ENCODE measurements around the gene CLIC4. TPM values are rescaled to one million over a fixed set of nuclear protein-coding genes. Genes with fewer than 3 reads are reported as not detected.

CLIC4 gene
- total RNA-seq, 1 experiment from 2014 or later = 62.7 TPM

GRCh38 chr1:24865168-24865567 is 119.9 kb downstream of the CLIC4 start:
- no peak for TF ChIP-seq CTCF (IDR thresholded peaks at IDR 0.05; ENCODE audit: unreplicated experiment)
- H3K4me1 Mint-ChIP-seq (ENCODE audit: low read depth, unreplicated experiment) = peaks cover 18% of the 10 kb centered on the region
- BruUV-seq (replicated peaks) = no TSS peak
- no peak overlapping the region for H3K4me3 Mint-ChIP-seq (ENCODE audit: low read depth, unreplicated experiment)
- DNase-seq = no peak
- intact Hi-C loops (cut with micrococcal nuclease; ENCODE audit: unreplicated experiment) = no loop called here
- peaks cover 15% of the 10 kb centered on the region for H3K27me3 Mint-ChIP-seq (ENCODE audit: unreplicated experiment)
- H3K27ac Mint-ChIP-seq (ENCODE audit: unreplicated experiment) = no peak overlapping the region
- no peaks in the 10 kb centered on the region for H3K36me3 Mint-ChIP-seq (ENCODE audit: insufficient read depth, unreplicated experiment)
- H3K9me3 Mint-ChIP-seq (ENCODE audit: low read depth, unreplicated experiment) = no peaks in the 10 kb centered on the region
- CTCF ChIA-PET = interaction anchor here (0.7 kb wide), 1 partner anchor 314 kb away, joined by 3 read pairs; no protein-coding TSS in a partner anchor

GRCh38 chr1:24865587-24865986 is 120.3 kb downstream of the CLIC4 start:
- H3K27me3 Mint-ChIP-seq (ENCODE audit: unreplicated experiment) = peaks cover 15% of the 10 kb centered on the region
- H3K9me3 Mint-ChIP-seq (ENCODE audit: low read depth, unreplicated experiment) = no peaks in the 10 kb centered on the region
- intact Hi-C loops (cut with micrococcal nuclease; ENCODE audit: unreplicated experiment) = no loop called here
- H3K36me3 Mint-ChIP-seq (ENCODE audit: insufficient read depth, unreplicated experiment) = no peaks in the 10 kb centered on the region
- no peak overlapping the region for H3K4me3 Mint-ChIP-seq (ENCODE audit: low read depth, unreplicated experiment)
- H3K4me1 Mint-ChIP-seq (ENCODE audit: low read depth, unreplicated experiment) = peaks cover 18% of the 10 kb centered on the region
- no TSS peak for BruUV-seq (replicated peaks)
- no peak for DNase-seq
- no peak for TF ChIP-seq CTCF (IDR thresholded peaks at IDR 0.05; ENCODE audit: unreplicated experiment)
- H3K27ac Mint-ChIP-seq (ENCODE audit: unreplicated experiment) = no peak overlapping the region
- CTCF ChIA-PET = interaction anchor here (0.7 kb wide), 1 partner anchor 314 kb away, joined by 3 read pairs; no protein-coding TSS in a partner anchor

GRCh38 chr1:24866211-24867083 is 121.2 kb downstream of the CLIC4 start:
- no peak for TF ChIP-seq CTCF (IDR thresholded peaks at IDR 0.05; ENCODE audit: unreplicated experiment)
- DNase-seq = no peak
- no peak overlapping the region for H3K4me3 Mint-ChIP-seq (ENCODE audit: low read depth, unreplicated experiment)
- no peak overlapping the region for H3K27ac Mint-ChIP-seq (ENCODE audit: unreplicated experiment)
- no TSS peak for BruUV-seq (replicated peaks)
- CTCF ChIA-PET = no interaction called here
- intact Hi-C loops (cut with micrococcal nuclease; ENCODE audit: unreplicated experiment) = no loop called here
- peaks cover 18% of the 10 kb centered on the region for H3K4me1 Mint-ChIP-seq (ENCODE audit: low read depth, unreplicated experiment)
- H3K36me3 Mint-ChIP-seq (ENCODE audit: insufficient read depth, unreplicated experiment) = no peaks in the 10 kb centered on the region
- H3K27me3 Mint-ChIP-seq (ENCODE audit: unreplicated experiment) = peaks cover 21% of the 10 kb centered on the region
- no peaks in the 10 kb centered on the region for H3K9me3 Mint-ChIP-seq (ENCODE audit: low read depth, unreplicated experiment)

GRCh38 chr1:24867084-24867870 is 122.0 kb downstream of the CLIC4 start:
- intact Hi-C loops (cut with micrococcal nuclease; ENCODE audit: unreplicated experiment) = no loop called here
- Mint-ChIP-seq H3K4me3 (ENCODE audit: low read depth, unreplicated experiment) (no peak overlapping the region), H3K27me3 (ENCODE audit: unreplicated experiment) (peaks cover 17% of the 10 kb centered on the region), H3K36me3 (ENCODE audit: insufficient read depth, unreplicated experiment) (no peaks in the 10 kb centered on the region), H3K4me1 (ENCODE audit: low read depth, unreplicated experiment) (peaks cover 15% of the 10 kb centered on the region), H3K27ac (ENCODE audit: unreplicated experiment) (no peak overlapping the region), H3K9me3 (ENCODE audit: low read depth, unreplicated experiment) (no peaks in the 10 kb centered on the region)
- no peak for DNase-seq
- CTCF ChIA-PET = interaction anchor here (0.6 to 1.5 kb wide), 2 partner anchors 19 to 143 kb away, joined by 3 read pairs; no protein-coding TSS in a partner anchor
- no peak for TF ChIP-seq CTCF (IDR thresholded peaks at IDR 0.05; ENCODE audit: unreplicated experiment)
- no TSS peak for BruUV-seq (replicated peaks)

Measured in Calu3 (cell line).